ENCODE results near the gene GSG1L. TPM values are rescaled to one million over a fixed set of nuclear protein-coding genes. Genes with fewer than 3 reads are reported as not detected.

Gene GSG1L
- total and polyA plus RNA-seq, 2 of the 13 experiments (the other 11 are each of a cell fraction or from before 2014, with no cell fraction given), result not detected

- no peak for TF ChIP-seq ARID2 (CRISPR knock-in tag; IDR thresholded peaks at IDR 0.05; ENCODE audit: borderline replicate concordance)
- TF ChIP-seq U2AF1 (optimal IDR thresholded peaks at IDR 0.05; ENCODE audit: low read depth, low read length), result no peak
- no peak for TF ChIP-seq ZNF878 (CRISPR knock-in tag; IDR thresholded peaks at IDR 0.05)
- TF ChIP-seq YEATS2 (CRISPR knock-in tag; IDR thresholded peaks at IDR 0.05; ENCODE audit: borderline replicate concordance), result no peak
- no peak for TF ChIP-seq ZNF569 (CRISPR knock-in tag; IDR thresholded peaks at IDR 0.05; ENCODE audit: borderline replicate concordance)
- TF ChIP-seq, protein P1, sequence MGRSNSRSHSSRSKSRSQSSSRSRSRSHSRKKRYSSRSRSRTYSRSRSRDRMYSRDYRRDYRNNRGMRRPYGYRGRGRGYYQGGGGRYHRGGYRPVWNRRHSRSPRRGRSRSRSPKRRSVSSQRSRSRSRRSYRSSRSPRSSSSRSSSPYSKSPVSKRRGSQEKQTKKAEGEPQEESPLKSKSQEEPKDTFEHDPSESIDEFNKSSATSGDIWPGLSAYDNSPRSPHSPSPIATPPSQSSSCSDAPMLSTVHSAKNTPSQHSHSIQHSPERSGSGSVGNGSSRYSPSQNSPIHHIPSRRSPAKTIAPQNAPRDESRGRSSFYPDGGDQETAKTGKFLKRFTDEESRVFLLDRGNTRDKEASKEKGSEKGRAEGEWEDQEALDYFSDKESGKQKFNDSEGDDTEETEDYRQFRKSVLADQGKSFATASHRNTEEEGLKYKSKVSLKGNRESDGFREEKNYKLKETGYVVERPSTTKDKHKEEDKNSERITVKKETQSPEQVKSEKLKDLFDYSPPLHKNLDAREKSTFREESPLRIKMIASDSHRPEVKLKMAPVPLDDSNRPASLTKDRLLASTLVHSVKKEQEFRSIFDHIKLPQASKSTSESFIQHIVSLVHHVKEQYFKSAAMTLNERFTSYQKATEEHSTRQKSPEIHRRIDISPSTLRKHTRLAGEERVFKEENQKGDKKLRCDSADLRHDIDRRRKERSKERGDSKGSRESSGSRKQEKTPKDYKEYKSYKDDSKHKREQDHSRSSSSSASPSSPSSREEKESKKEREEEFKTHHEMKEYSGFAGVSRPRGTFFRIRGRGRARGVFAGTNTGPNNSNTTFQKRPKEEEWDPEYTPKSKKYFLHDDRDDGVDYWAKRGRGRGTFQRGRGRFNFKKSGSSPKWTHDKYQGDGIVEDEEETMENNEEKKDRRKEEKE (IDR thresholded peaks at IDR 0.05), result no peak
- no peak for TF ChIP-seq ZSCAN22 (CRISPR knock-in tag; IDR thresholded peaks at IDR 0.05)
- TF ChIP-seq FUBP1 (CRISPR knock-in tag; IDR thresholded peaks at IDR 0.05; ENCODE audit: borderline replicate concordance), result no peak
- no peak for TF ChIP-seq ZNF703 (CRISPR knock-in tag; IDR thresholded peaks at IDR 0.05; ENCODE audit: borderline replicate concordance)
- TF ChIP-seq ZNF562 (CRISPR knock-in tag; IDR thresholded peaks at IDR 0.05; ENCODE audit: borderline replicate concordance), result no peak
- TF ChIP-seq, protein P2, sequence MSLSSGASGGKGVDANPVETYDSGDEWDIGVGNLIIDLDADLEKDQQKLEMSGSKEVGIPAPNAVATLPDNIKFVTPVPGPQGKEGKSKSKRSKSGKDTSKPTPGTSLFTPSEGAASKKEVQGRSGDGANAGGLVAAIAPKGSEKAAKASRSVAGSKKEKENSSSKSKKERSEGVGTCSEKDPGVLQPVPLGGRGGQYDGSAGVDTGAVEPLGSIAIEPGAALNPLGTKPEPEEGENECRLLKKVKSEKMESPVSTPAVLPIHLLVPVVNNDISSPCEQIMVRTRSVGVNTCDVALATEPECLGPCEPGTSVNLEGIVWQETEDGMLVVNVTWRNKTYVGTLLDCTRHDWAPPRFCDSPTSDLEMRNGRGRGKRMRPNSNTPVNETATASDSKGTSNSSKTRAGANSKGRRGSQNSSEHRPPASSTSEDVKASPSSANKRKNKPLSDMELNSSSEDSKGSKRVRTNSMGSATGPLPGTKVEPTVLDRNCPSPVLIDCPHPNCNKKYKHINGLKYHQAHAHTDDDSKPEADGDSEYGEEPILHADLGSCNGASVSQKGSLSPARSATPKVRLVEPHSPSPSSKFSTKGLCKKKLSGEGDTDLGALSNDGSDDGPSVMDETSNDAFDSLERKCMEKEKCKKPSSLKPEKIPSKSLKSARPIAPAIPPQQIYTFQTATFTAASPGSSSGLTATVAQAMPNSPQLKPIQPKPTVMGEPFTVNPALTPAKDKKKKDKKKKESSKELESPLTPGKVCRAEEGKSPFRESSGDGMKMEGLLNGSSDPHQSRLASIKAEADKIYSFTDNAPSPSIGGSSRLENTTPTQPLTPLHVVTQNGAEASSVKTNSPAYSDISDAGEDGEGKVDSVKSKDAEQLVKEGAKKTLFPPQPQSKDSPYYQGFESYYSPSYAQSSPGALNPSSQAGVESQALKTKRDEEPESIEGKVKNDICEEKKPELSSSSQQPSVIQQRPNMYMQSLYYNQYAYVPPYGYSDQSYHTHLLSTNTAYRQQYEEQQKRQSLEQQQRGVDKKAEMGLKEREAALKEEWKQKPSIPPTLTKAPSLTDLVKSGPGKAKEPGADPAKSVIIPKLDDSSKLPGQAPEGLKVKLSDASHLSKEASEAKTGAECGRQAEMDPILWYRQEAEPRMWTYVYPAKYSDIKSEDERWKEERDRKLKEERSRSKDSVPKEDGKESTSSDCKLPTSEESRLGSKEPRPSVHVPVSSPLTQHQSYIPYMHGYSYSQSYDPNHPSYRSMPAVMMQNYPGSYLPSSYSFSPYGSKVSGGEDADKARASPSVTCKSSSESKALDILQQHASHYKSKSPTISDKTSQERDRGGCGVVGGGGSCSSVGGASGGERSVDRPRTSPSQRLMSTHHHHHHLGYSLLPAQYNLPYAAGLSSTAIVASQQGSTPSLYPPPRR (CRISPR knock-in tag; IDR thresholded peaks at IDR 0.05; ENCODE audit: borderline replicate concordance), result no peak
- no peak for TF ChIP-seq ZNF766 (CRISPR knock-in tag; IDR thresholded peaks at IDR 0.05; ENCODE audit: borderline replicate concordance)
- no peak for TF ChIP-seq ZMYM3 (CRISPR knock-in tag; IDR thresholded peaks at IDR 0.05)
- TF ChIP-seq AHR (CRISPR knock-in tag; IDR thresholded peaks at IDR 0.05), result no peak
- no peak for TF ChIP-seq CBX5 (CRISPR knock-in tag; IDR thresholded peaks at IDR 0.05; ENCODE audit: borderline replicate concordance)
- peak; percentile 63 for TF ChIP-seq GABPA (IDR thresholded peaks at IDR 0.05; ENCODE audit: low read depth, low read length)
- TF ChIP-seq GABPA (CRISPR knock-in tag; IDR thresholded peaks at IDR 0.05; ENCODE audit: low read depth), result peak; percentile 86
- peak; percentile 10; the same call in 1 of the 2 replicates for TF ChIP-seq FOXA3 (CRISPR knock-in tag; IDR thresholded peaks at IDR 0.05)
- TF ChIP-seq TBP (CRISPR knock-in tag; IDR thresholded peaks at IDR 0.05), result no peak
- TF ChIP-seq NCOR1 (IDR thresholded peaks at IDR 0.05; ENCODE audit: borderline replicate concordance, low read length), result no peak
These were observed 196.1 kb downstream of the GSG1L start (continued) for GRCh38 chr16:27867122-27868110.

All from HepG2 (cell line).